GM21528 (cell line): ENCODE measurements around the gene NINL.
"Not testable (repeated sequence)": the region's sequence is repeated elsewhere in the genome, so short reads cannot be mapped to it uniquely, and the experiment has no call there.

Experiments used
- ATAC-seq: cut with Tn5 transposase; IDR thresholded peaks from one replicate; pipeline ENCODE4 v1.9.1; 2021; ENCODE audit warnings: mild to moderate bottlenecking, moderate library complexity; ENCODE audit not compliant: unreplicated experiment, low FRiP score

Gene NINL

GRCh38 chr20:25507385-25508082, 77.8 kb downstream of the NINL start:
- ATAC-seq, result no peak

- no peak for ATAC-seq
Observed at GRCh38 chr20:25504366-25505135, 80.8 kb downstream of the NINL start.

GRCh38 chr20:25503936-25504335, 81.4 kb downstream of the NINL start:
- ATAC-seq, result no peak

- not testable (repeated sequence) for ATAC-seq
Observed at GRCh38 chr20:25503051-25503639, 82.2 kb downstream of the NINL start.

- ATAC-seq, result no peak
Observed at GRCh38 chr20:25500880-25501351, 84.4 kb downstream of the NINL start.

- ATAC-seq, result no peak
Observed at GRCh38 chr20:25499855-25500434, 85.4 kb downstream of the NINL start.

- ATAC-seq, result no peak
Observed at GRCh38 chr20:25499031-25499430, 86.3 kb downstream of the NINL start.

- ATAC-seq, result no peak
Observed at GRCh38 chr20:25498280-25498606, 87.1 kb downstream of the NINL start.

- ATAC-seq, result no peak
Observed at GRCh38 chr20:25497586-25498279, 87.6 kb downstream of the NINL start.

- ATAC-seq, result no peak
Observed at GRCh38 chr20:25496968-25497401, 88.3 kb downstream of the NINL start.

GRCh38 chr20:25496165-25496967, 89.0 kb downstream of the NINL start:
- no peak for ATAC-seq

GRCh38 chr20:25495189-25495824, 90.0 kb downstream of the NINL start:
- no peak for ATAC-seq

GRCh38 chr20:25494506-25495188, 90.7 kb downstream of the NINL start:
- ATAC-seq, result no peak

- ATAC-seq, result no peak
Observed at GRCh38 chr20:25493748-25494505, 91.4 kb downstream of the NINL start.

- ATAC-seq, result no peak
Observed at GRCh38 chr20:25493137-25493536, 92.2 kb downstream of the NINL start.

- ATAC-seq, result no peak
Observed at GRCh38 chr20:25491446-25492038, 93.8 kb downstream of the NINL start.

GRCh38 chr20:25490656-25491445, 94.5 kb downstream of the NINL start:
- no peak for ATAC-seq
